Measurements from ENCODE around the gene ERC2.
"Not testable (repeated sequence)": the region's sequence is repeated elsewhere in the genome, so short reads cannot be mapped to it uniquely, and the experiment has no call there.

Gene ERC2

GRCh38 chr3:55858302-55858701 is 610.0 kb downstream of the ERC2 start:
- DNase-seq (ENCODE audit: low spot score) (no peak), FAIRE-seq (no peak)

GRCh38 chr3:55857633-55858032 is 610.6 kb downstream of the ERC2 start:
- no peak for DNase-seq (ENCODE audit: low spot score)
- FAIRE-seq = no peak

- DNase-seq (ENCODE audit: low spot score) (no peak), FAIRE-seq (no peak)
Observed at GRCh38 chr3:55855311-55855710, 613.0 kb downstream of the ERC2 start.

- no peak for DNase-seq (ENCODE audit: low spot score)
- no peak for FAIRE-seq
Observed at GRCh38 chr3:55854494-55854893, 613.8 kb downstream of the ERC2 start.

GRCh38 chr3:55852326-55852725 is 615.9 kb downstream of the ERC2 start:
- FAIRE-seq (no peak), DNase-seq (ENCODE audit: low spot score) (no peak)

GRCh38 chr3:55842204-55842603 is 626.1 kb downstream of the ERC2 start:
- no peak for DNase-seq (ENCODE audit: low spot score)
- FAIRE-seq = no peak

- FAIRE-seq; DNase-seq (ENCODE audit: low spot score): not testable (repeated sequence)
Observed at GRCh38 chr3:55831876-55832275, 636.4 kb downstream of the ERC2 start.

- FAIRE-seq (no peak), DNase-seq (ENCODE audit: low spot score) (no peak)
Observed at GRCh38 chr3:55828712-55829111, 639.6 kb downstream of the ERC2 start.

- no peak for DNase-seq (ENCODE audit: low spot score)
- FAIRE-seq = no peak
Observed at GRCh38 chr3:55827786-55828185, 640.5 kb downstream of the ERC2 start.

GRCh38 chr3:55826731-55827496 is 641.4 kb downstream of the ERC2 start:
- FAIRE-seq (no peak), DNase-seq (ENCODE audit: low spot score) (no peak)

GRCh38 chr3:55826097-55826496 is 642.2 kb downstream of the ERC2 start:
- DNase-seq (ENCODE audit: low spot score) (no peak), FAIRE-seq (no peak)

GRCh38 chr3:55824406-55824805 is 643.9 kb downstream of the ERC2 start:
- DNase-seq (ENCODE audit: low spot score) = no peak
- no peak for FAIRE-seq

GRCh38 chr3:55823829-55824228 is 644.4 kb downstream of the ERC2 start:
- FAIRE-seq = no peak

GRCh38 chr3:55823001-55823400 is 645.3 kb downstream of the ERC2 start:
- FAIRE-seq = no peak
- no peak for DNase-seq (ENCODE audit: low spot score)

More at GRCh38 chr3:55823829-55824228, 644.4 kb downstream of the ERC2 start:
- no peak for DNase-seq (ENCODE audit: low spot score)

- no peak for DNase-seq (ENCODE audit: low spot score)
- no peak for FAIRE-seq
Observed at GRCh38 chr3:55819005-55819404, 649.3 kb downstream of the ERC2 start.

- FAIRE-seq = no peak
Observed at GRCh38 chr3:55818485-55818884, 649.8 kb downstream of the ERC2 start.

GRCh38 chr3:55816794-55817576 is 651.3 kb downstream of the ERC2 start:
- FAIRE-seq (no peak), DNase-seq (ENCODE audit: low spot score) (no peak)

More at GRCh38 chr3:55818485-55818884, 649.8 kb downstream of the ERC2 start:
- DNase-seq (ENCODE audit: low spot score) = no peak

- FAIRE-seq (no peak), DNase-seq (ENCODE audit: low spot score) (no peak)
Observed at GRCh38 chr3:55815262-55815661, 653.0 kb downstream of the ERC2 start.

GRCh38 chr3:55813268-55814097 is 654.8 kb downstream of the ERC2 start:
- no peak for FAIRE-seq
- DNase-seq (ENCODE audit: low spot score) = no peak

- DNase-seq (ENCODE audit: low spot score) (no peak), FAIRE-seq (no peak)
Observed at GRCh38 chr3:55812394-55813013, 655.8 kb downstream of the ERC2 start.

GRCh38 chr3:55807210-55807609 is 661.1 kb downstream of the ERC2 start:
- DNase-seq (ENCODE audit: low spot score) (no peak), FAIRE-seq (no peak)

Measured in urothelium cell line (cell line).